AG09309 (cell line): ENCODE results near the gene CSH1.
"Not testable (repeated sequence)": the region's sequence is repeated elsewhere in the genome, so short reads cannot be mapped to it uniquely, and the experiment has no call there.

Experiments
- DNase-seq: peaks from one replicate; pipeline ENCODE4 v3.0.0-alpha.2; 2010; ENCODE audit warnings: low read depth
- H3K4me3 ChIP-seq: 2 replicates; pipeline ENCODE4 v1.5.1; 2011; ENCODE audit warnings: mild to moderate bottlenecking, low read depth, low read length, moderate library complexity; ENCODE audit not compliant: control insufficient read depth
- CTCF ChIP-seq: IDR thresholded peaks from 2 replicates; pipeline ENCODE4 v1.5.1; 2011; ENCODE audit warnings: mild to moderate bottlenecking, low read depth, low read length, inconsistent platforms; ENCODE audit not compliant: insufficient read depth, control insufficient read depth; ENCODE audit errors: missing control alignments

The CSH1 gene

GRCh38 chr17:63892316-63893037, 3.9 kb downstream of the CSH1 start:
- DNase-seq, H3K4me3 ChIP-seq: not testable (repeated sequence)
- TF ChIP-seq CTCF, result peak; percentile 32

GRCh38 chr17:63889026-63889848, 7.1 kb downstream of the CSH1 start:
- not testable (repeated sequence) for H3K4me3 ChIP-seq, DNase-seq
- peak; percentile 50 for TF ChIP-seq CTCF

GRCh38 chr17:63885119-63885518, 11.3 kb downstream of the CSH1 start:
- DNase-seq, H3K4me3 ChIP-seq: not testable (repeated sequence)

GRCh38 chr17:63882626-63883126, 13.7 kb downstream of the CSH1 start:
- not testable (repeated sequence) for DNase-seq, H3K4me3 ChIP-seq

GRCh38 chr17:63881935-63882601, 14.3 kb downstream of the CSH1 start, which contains the start of gene GH2:
Gene GH2 (minus strand): TSS chr17:63881944. CDS start chr17:63881801, 143 bp downstream.
- DNase-seq, result no peak
- no peak within 1 kb of the TSS for H3K4me3 ChIP-seq
- TF ChIP-seq CTCF, result peak; percentile 67

GRCh38 chr17:63881337-63881736, 15.0 kb downstream of the CSH1 start:
- not testable (repeated sequence) for H3K4me3 ChIP-seq, DNase-seq

GRCh38 chr17:63880706-63881105, 15.7 kb downstream of the CSH1 start:
- TF ChIP-seq CTCF, result no peak
- DNase-seq, result no peak
- H3K4me3 ChIP-seq, result no peak overlapping the region

- not testable (repeated sequence) for DNase-seq, H3K4me3 ChIP-seq
Measured at GRCh38 chr17:63878413-63878812, 18.0 kb downstream of the CSH1 start.

- not testable (repeated sequence) for H3K4me3 ChIP-seq, DNase-seq
Measured at GRCh38 chr17:63874693-63875092, 21.7 kb downstream of the CSH1 start.

- DNase-seq, result not testable (repeated sequence)
Measured at GRCh38 chr17:63874061-63874626, 22.2 kb downstream of the CSH1 start.

GRCh38 chr17:63873577-63873976, 22.8 kb downstream of the CSH1 start, which contains the start of gene CSH2:
Gene CSH2 (minus strand): TSS chr17:63873677. CDS start chr17:63873614, 63 bp downstream.
- not testable (repeated sequence) for DNase-seq, H3K4me3 ChIP-seq

More at GRCh38 chr17:63874061-63874626, 22.2 kb downstream of the CSH1 start:
- H3K4me3 ChIP-seq, result not testable (repeated sequence)
